GM12801 (cell line): ENCODE results near the gene RABAC1.

ENCODE experiments used
- CTCF ChIP-seq: IDR thresholded peaks from one replicate; pipeline ENCODE4 v1.5.1; 2011; ENCODE audit warnings: control low read depth; ENCODE audit not compliant: insufficient read length; ENCODE audit errors: extremely low read depth

RABAC1 gene

GRCh38 chr19:41911889-41912731, 47.0 kb downstream of the RABAC1 start:
- no peak for TF ChIP-seq CTCF

GRCh38 chr19:41910992-41911888, 47.9 kb downstream of the RABAC1 start:
- TF ChIP-seq CTCF, result no peak

GRCh38 chr19:41910240-41910991, 48.7 kb downstream of the RABAC1 start:
- TF ChIP-seq CTCF, result no peak

GRCh38 chr19:41909706-41910105, 49.4 kb downstream of the RABAC1 start:
- TF ChIP-seq CTCF, result no peak

GRCh38 chr19:41908724-41909464, 50.2 kb downstream of the RABAC1 start:
- no peak for TF ChIP-seq CTCF

- no peak for TF ChIP-seq CTCF
These were observed 51.0 kb downstream of the RABAC1 start for GRCh38 chr19:41907994-41908615.
